GM21367 (cell line): ENCODE results near the gene GLT1D1.

Experiments used
- ATAC-seq: cut with Tn5 transposase; IDR thresholded peaks from one replicate; pipeline ENCODE4 v1.9.1; 2021; ENCODE audit not compliant: unreplicated experiment

Gene GLT1D1

DNA sequence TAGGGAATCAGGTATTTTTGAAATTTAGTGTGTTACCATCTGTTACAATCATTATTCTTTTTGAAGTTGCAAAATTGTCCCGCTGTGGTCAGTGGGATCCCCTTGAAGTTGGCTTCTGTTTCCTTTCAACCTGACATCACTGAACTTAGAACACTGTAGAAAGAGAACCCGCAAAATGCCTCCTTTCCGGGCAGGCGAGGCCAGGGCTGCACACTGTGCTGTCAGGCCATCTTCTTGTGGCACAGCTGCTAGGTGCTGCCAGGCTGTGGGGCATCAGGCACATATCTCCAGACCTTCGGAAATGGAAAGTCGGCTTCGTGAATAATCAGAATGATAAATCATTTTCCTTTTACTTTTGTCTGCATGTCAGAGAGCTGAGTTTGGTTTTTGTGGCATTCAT, 103.5 kb downstream of the GLT1D1 start:
- no peak for ATAC-seq

DNA sequence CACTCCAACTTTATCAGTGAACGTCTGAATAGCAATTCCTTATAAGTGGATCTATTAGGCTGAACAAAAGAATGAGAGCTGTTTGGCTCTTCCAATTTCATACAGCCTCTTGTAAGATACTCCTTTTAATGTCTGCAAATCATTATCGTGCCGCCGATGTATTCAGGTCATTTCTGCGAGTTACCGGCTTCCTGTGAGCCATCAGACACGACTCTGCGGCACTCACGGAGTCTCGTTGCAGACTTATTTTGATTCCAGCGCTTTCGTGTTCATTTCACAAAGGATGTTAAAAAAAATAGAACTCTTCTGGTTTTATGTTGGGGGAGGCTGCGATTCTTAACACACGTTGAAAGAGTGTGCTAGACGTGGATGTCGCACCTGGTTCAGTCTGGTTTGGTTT, 106.6 kb downstream of the GLT1D1 start:
- no peak for ATAC-seq

DNA sequence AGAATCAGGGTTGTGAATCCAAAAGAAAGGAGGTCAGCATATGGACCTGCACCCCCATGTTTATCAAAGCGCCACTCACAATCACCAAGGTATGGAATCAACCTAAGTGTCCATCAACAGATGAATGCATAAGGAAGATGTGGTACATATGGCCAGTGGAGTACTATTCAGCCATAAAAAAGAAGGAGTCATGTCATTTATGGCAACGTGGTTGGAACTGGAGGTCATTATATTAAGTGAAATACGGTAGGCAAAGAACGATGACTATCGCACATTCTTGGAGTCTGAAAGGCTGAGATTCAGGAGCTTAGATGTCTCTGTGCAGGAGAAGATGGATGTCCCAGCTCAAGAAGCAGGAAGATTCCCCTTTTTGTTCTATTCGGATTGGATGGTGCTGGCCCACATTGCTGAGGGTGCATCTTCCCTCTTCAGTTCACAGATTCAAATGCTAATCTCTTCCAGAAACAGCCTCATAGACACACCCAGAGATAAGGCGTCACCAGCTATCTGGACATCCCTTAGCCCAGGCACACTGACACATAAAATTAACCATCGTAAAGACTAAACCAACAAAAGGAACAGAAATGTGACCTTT, 108.1 kb downstream of the GLT1D1 start:
- ATAC-seq, result no peak

- ATAC-seq, result no peak
Observed at GRCh38 chr12:128961957-128962356, 108.7 kb downstream of the GLT1D1 start.

- no peak for ATAC-seq
Observed at GRCh38 chr12:128966203-128966810, 113.0 kb downstream of the GLT1D1 start.

DNA sequence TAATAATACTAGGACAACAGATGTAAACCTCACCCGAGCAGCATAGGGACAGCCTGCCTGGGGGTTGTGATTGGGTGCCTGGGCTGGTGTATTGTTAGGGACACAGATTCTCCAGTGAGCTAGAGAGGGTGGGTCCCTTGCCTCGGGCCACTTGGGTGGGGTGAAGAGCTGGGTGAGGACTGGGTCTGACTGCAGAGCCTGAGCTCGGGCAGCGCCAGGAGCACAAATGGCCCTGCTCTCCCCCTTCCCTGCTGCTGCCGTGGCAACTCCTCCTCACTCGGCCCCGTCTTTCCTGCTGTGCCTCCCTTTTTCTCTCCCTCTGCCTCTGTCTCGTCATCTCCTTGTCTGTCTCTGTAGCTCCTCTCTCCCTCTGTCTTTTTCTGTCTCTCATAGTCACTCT, 115.4 kb downstream of the GLT1D1 start:
- ATAC-seq, result peak; percentile 4

DNA sequence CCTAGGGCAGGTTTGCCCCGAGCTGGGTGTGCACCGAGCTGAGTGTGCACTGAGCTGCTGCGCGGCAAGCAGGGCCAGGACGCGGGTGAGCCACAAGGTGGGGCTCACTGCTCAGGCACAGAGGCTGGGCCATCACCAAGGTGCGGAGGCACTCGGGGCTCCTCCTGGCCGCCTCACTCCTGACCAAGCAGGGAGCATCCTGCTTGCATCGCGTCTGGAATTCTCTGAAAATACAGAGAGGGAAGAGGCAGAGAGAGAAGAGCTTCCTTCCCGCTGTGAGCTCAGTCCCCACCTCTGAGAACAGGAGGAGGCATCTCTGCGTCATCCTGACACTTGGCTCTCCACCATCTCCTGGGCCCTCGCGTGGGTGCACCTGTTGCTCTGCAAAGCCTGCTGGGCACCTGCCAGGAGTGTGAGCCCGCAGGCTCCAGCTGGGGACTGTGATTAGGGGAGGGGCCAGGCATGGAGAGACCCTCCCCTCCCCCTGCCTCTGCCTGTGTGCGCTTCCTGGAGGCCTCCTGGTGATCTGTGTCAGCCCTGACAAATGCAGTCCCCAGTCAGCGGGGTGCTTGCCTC, 116.3 kb downstream of the GLT1D1 start:
- ATAC-seq, result peak; percentile 91

DNA sequence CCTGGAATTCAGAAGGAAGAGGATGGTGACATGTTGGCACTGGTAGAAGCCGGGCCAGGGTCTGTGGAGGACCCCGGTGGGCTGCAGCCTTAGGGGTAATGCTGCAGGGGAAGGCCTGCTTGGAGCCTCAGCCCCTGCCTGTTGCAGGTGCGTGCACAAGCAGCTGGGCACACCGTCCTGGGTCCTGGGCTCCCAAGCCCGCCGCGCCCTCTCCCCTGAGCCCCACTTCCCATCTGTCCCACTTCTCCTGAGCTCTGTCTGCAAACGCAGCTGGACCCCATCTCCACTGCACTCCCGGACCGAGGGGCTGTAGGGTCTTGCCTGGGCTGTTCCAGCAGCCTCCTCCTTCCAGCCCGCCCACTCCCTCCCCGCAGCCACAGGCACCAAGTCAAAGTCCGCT, 116.8 kb downstream of the GLT1D1 start:
- no peak for ATAC-seq

DNA sequence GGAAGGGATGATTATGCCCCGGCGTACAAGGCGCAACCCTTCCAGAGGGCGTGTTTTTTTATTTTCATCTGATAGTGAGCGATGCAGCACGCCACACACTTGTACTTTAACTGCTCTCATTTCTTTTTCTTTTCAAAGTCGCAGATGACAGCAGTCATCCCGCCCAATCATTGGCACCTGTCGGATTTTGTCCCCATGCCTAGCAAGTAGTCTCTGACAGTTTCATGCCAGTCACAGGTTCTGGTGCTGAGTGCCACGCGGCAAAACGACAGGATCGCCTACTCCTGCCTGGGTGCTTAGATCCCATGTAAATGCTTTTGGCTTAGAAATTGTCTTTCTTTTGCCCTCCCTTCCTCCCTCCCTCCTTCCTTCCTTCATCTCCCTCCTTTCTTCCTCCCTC, 117.7 kb downstream of the GLT1D1 start:
- ATAC-seq, result no peak

- ATAC-seq, result no peak
Observed at GRCh38 chr12:128971802-128972201, 118.5 kb downstream of the GLT1D1 start.

- ATAC-seq, result no peak
Observed at GRCh38 chr12:128973883-128974681, 120.8 kb downstream of the GLT1D1 start.

- ATAC-seq, result no peak
Observed at GRCh38 chr12:128974881-128975280, 121.6 kb downstream of the GLT1D1 start.

GRCh38 chr12:128976120-128976738, 123.0 kb downstream of the GLT1D1 start:
- ATAC-seq, result no peak

- ATAC-seq, result no peak
Observed at GRCh38 chr12:128977441-128977840, 124.2 kb downstream of the GLT1D1 start.

GRCh38 chr12:128978067-128978466, 124.8 kb downstream of the GLT1D1 start:
- ATAC-seq, result no peak

DNA sequence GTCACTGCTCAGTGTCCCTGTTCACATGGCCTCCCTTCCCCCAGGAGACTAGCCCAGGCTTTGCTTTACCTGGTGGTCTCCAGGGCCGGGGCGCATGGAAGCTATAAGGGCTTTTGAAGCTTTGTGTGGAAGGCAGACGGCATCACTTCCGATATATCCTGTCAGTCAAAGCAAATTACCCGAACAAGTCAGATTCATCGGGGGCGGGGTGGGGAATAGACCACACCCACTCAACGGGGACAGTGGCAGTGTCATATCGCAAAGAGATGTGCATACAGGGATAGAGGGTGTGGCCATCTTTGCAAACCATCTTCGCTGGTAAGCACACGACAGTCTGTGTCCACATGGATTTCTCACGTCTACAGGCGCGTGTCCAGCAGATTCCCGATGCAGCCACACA, 127.3 kb downstream of the GLT1D1 start:
- ATAC-seq, result no peak

GRCh38 chr12:128981971-128982533, 128.8 kb downstream of the GLT1D1 start:
- ATAC-seq, result no peak

DNA sequence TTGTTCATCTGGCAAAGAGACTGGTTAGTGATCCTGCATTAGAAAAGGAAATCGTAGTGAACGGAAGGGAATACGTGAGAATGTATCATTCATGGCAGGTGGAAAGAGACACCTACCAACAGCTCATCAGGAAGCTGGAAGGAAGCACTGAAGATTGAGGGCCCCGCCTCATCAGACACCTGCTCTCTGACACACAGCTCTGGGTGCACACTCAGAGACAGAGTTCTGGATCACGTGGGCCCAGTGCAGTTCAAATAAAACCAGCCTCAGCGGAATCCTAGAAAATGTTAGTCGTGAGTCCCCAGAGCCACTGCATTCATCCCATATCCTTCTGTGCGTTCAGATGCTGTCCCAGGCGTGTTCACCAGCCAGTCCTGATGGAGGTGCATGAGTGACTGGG, 129.7 kb downstream of the GLT1D1 start:
- ATAC-seq, result no peak

- ATAC-seq, result no peak
Observed at GRCh38 chr12:128983371-128983770, 130.1 kb downstream of the GLT1D1 start.

GRCh38 chr12:128986957-128987356, 133.7 kb downstream of the GLT1D1 start:
- no peak for ATAC-seq

DNA sequence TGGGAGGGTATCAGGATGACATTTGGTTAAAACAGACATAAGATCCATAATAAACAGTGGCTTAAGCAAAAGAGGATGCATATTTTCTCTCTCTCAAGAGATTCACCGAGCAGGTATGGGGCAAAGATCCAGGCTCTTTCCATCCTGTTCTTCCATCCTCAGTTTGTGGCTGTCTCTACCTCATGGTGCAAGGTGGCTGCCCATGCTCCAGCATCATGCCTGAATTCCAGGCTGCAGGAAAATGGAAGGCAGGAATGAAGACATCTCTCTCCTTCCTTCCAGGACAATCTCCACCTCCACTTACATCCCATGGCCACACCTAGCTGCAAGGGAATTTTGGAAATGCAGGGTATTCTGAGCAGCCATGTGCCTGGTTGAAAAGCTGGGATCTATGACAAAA, 136.0 kb downstream of the GLT1D1 start:
- ATAC-seq, result no peak
